SHP77 treated with DMSO at 0.1 percent for 48 hours (cell line): ENCODE measurements around the gene LCLAT1.

Experiments used
- DNase-seq: peaks from one replicate; lab custom pipeline; 2025; lab: John Stamatoyannopoulos, UW

LCLAT1 gene

DNA sequence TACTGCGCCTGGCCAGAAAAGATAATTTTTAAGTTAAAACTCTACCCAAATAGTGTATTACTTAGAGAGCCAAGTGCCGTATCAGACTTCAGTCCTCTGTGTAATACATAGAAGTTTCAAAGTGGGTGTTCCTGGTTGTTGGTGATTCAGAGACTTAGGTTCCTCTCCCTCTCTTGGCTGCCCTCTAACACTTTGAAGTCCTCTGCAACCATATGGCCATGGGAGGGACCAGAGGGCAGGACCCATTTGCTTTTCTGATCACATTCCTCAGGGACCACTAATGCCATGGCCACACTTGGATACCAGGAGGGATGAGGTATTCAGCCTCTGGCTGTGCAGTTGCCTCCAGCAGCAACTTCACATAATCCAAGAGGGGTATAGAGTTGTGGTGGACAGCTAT lies 228.7 kb downstream of the LCLAT1 start:
- no peak for DNase-seq

DNA sequence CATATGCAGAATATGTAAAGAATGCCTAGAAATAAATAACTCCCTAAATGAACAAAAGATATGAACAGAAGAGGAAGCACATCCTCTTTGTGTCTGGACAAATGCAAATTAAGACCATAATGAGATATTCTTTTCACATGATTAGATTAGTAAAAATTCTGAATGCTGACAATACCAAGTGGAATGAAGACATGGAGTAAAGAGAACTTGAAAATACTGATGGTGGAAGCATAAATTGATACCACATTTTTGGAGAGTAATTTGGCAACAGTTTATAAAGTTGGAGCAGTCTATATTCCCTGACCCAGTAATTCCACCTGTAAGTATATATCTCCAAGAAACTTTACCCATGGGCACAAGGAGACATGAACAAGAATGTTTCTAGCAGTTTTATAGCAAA lies 230.2 kb downstream of the LCLAT1 start:
- DNase-seq, result no peak

DNA sequence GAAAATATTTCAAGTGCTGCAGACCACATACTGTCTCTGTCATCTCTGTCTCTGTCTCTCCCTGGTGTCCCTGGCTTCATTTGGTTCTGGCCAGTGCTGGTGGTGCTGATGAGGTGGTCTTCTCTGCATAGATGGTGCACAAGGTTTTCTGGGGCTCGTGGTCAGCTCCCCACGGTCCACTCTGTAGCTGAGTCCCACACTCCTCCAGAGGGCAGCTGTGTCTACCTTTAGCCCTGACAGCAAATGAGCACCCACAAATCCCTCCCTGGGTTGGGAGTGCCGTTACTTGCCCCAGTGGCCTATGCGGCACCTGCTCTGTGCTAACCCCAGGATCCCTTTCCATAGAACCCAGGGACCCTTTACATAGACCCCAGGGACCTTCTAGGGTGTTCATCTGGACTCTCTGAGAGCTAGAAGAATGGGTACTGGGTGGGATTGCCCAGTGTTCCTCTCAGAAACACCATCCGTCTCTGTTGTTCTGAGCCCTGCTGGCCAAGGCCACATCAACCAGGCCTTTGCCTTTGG lies 230.9 kb downstream of the LCLAT1 start:
- no peak for DNase-seq

DNA sequence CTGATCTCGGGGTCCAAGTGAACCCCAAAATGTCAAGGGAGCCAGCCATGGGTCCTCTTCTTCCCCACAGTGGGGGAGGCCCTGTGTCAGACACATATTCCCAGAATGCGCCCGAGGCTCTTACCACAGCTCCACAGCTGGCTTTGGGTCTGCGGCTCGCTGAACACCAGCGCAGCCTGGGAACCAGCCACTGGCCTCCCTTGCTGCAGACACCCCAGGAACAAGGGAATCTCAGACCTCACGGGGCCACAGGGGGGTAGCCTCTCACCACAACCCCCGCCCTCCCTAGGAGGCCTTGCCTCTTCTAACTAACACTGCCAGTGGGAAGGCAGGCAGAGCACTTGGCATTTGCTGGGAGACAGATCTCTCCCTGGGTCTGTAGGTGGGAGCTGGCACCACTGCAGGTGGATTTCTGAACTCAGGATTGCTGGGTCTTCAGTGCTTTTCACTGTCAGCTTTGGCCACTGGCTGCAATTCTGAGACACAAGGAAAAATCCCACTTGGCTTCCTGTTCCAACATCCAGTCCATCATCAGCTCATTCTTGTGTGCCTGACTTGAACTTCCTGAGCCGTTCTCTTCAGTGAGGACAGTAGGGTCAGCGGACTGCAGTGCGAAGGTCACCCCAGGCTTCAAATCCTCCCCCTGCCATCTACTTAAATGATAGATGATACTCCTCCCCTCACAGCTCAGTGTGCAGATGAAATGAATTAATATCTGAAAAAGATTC lies 231.5 kb downstream of the LCLAT1 start:
- no peak for DNase-seq

DNA sequence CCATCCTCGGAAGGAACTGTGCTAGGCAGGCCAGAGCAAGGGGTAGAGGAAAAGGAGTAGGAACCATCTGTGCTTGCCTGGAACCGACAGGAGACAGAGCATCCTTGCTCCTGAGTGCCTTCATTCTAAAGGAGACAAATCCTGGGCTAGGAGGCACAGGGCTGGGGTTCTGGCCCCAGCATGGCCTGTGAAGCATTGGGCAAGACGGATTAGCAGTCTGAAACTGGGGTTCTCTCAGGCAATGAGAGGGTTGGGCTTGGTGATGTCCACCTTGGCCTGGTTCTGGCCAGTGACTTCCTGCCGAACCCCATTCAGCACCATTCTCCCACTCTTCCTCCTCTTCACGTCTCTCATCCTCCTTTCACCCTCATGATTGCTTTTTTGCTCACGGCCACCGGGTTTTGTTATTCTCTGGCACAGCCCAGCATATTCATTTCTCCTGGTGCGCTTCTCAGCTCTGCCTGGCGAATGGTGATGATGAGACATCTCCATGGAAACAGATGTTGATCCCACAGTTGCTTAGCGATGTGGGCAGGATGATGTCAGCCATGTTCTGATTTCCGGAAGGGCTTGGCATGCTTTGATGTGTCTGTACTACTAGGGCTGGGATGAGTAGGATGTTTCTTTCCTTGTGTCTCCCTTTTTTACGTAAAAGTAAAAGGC lies 232.5 kb downstream of the LCLAT1 start:
- DNase-seq, result no peak

DNA sequence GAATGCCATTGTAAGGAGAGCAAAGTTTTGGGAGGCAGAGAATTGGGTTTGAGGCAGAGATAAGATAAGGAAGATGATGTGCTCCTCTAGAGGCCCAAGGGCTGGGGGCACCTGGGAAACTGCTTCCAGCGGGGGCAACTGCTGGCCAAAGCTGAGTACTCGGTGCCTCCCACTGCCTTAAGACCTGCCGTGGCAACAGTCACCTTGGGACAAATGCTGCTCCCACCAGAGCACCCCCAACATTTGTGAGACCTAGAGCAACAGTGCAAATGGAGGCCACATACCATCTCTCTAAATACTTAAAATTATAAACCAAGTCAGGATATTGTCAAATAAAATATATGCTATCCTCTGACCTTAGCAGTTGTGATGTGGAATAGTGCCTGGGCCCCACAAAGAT lies 233.1 kb downstream of the LCLAT1 start:
- DNase-seq, result no peak

DNA sequence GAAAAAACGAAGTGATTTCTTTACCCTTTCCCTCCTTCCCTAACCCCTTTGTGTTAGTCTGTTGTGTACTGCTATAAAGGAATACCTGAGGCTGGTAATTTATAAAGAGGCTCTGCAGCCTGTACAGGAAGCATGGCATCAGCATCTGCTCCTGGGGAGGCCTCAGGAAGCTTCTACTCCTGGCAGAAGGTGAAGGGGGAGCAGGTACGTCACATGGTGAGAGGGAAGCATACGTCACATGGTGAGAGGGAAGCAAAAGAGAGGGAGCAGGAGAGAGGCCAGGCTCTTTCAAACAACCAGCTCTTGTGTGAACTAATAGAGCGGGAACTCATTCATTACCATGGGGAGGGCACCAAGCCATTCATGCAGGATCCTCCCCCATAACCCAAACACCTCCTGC lies 234.0 kb downstream of the LCLAT1 start:
- no peak for DNase-seq

DNA sequence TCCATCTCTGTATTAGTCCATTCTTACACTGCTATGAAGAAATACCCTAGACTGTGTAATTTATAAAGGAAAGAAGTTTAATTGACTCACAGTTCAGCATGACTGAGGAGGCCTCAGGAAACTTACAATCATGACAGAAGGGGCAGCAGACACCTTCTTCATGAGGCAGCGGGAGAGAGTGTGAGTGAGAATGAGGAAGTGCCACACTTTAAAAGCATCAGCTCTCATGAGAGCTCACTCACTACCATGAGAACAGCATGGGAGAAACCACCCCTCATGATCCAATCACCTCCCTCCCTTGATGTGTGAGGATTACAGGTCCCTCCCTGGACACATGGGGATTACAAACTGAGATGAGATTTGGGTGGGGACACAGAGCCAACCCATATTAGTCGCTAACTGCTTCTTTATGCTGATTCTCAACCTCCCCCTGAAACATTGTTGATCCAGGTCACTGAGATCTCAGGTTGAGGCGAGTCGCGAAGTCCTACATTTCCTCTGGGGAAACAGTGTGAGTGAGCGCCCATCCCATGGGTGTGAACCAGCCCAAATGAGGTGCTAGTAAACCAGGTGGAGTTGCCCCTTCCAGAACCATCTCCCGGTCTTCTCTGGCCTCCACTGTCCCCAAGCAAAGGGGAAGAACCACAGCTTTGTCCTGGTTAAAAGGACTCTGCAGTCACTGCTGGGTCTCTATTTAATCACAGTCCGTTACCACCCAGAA lies 236.3 kb downstream of the LCLAT1 start:
- no peak for DNase-seq

DNA sequence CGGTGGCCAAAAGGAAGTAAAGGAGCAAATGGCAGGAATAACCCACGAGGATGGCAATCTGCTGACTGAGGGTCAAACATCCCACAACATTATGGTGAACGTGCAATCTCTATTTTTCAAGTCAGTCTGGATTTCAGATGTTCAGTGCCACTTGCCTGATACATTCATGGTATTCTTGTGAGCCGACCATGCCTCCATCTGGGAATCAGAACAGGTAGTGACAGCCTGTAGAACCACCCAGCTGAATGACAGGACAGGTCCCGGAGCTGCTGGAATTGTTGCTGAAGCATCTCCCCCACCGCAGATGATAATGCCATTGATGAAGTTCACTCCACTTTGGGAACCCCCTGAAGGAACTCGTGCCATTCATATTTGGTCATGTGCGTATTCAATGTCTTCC lies 237.0 kb downstream of the LCLAT1 start:
- DNase-seq, result no peak

DNA sequence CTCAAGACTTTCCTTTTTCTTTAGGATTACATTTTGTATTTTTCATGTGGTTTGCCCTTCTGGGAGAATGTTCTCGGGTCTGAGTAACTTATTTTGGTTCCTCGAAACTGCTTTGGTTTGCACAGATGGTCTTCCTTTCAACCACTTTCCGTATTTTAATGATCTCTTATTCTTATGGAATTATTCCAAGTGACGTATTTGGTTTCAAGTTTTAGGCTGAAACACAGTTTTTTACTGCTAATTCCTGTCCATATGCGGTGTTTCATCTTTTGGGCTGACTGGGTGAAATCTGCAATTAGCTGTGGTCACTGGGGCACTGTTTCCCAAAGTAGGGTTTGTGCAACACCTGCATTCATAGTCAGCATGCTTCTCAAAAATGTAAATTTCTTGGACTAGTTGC lies 237.5 kb downstream of the LCLAT1 start:
- no peak for DNase-seq

DNA sequence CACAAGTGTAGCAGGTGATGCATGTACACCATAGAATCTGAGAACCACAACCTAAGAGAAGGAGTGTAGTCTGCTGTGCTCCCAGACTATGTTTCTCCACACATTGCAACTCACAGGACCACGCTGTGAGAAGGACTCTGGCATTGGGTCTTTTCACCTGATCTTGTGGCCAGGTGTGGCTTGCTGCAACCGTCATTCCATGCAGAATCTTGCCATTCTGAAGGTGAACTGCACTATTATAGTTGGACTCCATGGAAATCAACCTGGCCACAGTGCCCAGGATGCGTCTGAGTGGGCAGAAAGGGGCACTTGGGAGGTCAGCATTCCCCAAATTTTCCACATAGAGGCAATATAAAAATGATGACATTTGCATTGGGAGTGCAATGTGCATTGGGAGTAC lies 237.9 kb downstream of the LCLAT1 start:
- no peak for DNase-seq

DNA sequence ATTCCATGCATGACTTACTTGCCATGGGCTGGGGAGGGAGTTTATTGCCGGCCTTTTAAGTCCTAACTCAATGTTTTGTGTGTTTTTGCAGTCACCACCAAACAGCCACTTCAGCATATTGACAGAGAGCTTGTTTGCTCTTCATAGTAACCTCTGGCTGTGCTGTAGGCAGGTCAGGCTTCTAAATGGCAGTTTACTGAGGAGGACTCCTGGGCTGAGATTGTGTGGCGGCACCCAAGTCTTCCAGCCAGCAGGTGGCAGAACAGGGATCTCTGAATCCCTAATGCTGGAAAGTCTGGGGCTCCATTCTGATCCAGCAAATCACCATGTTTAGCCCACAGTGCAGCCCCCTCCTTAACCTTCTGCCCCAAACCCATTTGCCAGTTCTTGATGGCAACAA lies 239.0 kb downstream of the LCLAT1 start:
- peak; percentile 52 for DNase-seq

DNA sequence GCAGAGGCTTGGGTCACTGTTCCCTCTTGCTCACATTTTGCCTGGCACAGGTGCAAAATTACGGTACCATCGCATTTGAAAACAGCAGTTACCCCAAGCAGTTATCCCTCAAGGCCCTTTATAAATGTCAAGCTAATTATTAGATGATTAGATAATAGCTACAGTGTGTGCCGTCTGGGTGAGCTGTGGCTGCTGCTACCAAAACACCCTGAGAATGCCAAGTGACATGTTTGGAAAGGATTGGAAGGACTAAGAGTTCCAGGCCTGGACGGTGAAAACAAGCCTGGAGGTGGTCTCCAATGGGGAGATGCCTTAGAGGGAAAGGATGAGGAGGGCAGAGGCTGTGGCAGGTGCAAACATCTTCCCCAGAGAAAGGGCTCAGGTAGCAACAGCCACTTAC lies 239.6 kb downstream of the LCLAT1 start:
- DNase-seq, result no peak

DNA sequence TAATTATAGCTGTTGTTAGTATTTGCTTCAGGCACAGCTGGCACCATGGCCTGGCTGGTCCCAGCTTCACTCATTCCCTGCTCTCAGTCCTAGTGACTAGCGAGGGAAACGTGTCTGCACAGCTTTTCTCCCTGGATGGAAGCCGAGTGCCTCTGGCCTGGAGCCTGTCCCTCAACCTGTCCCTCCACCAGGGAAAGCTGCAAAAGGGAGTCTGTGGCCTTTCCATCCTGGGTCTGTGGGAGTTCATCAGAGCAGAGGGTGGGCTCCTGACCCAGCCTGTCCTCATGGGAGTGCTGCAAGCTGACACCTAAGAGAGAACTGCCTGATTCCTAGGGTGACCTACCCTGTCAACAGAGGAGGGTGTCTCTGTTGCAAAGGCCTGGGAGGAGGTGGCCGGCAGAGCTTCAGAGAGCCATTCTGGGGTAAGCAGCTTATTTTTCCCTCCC lies 241.9 kb downstream of the LCLAT1 start:
- no peak for DNase-seq

DNA sequence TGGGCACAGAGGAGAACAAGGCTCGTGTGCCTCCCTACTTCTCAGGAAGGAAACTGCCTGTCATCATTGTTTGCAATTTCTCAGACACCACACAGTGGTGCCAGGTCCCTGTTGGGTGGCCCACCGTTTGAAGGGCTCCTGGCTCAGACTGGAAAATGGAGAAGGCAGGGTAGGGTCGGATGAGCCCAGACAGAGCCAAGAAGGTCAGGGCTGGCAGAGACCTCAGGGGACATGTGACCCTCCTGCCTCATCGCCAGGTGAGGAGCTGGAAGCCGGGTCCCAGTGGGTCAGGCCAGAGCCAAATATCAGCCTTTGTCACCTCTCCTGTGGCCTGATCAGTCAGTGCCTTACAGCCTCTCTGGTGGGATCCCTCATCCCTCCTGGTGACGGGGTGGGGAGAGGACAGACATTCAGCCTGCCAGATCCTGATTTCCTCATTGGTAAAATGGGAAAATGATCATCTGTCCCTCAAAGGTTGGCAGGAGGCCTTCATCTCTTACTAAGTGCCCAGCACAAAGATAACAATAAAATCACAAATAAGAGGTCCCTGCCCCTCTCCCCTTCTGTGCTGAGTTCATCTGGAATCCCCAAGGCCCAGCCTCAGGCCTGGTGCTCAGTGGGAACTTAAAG lies 242.6 kb downstream of the LCLAT1 start:
- no peak for DNase-seq

DNA sequence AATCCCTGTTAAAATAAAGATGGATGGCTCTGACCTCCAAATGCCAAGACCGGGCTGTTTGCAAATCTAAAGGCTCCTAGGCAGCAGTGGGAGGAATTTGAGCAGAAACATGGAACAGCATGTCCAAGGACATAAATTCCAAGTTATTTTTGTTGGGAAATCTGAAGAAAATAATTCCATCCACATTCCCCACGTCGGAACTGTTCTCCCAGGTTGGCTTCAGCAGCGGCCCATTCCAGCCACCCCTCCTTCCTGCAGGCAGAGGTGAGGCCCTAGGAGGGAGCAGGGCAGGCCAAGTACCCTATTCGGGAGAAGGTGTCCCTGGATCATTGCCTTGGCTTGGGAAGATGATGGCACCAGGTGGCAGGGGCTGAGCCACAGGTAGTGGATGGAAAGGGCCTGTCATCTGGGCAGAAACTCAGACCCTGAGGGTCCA lies 243.1 kb downstream of the LCLAT1 start:
- DNase-seq, result no peak

DNA sequence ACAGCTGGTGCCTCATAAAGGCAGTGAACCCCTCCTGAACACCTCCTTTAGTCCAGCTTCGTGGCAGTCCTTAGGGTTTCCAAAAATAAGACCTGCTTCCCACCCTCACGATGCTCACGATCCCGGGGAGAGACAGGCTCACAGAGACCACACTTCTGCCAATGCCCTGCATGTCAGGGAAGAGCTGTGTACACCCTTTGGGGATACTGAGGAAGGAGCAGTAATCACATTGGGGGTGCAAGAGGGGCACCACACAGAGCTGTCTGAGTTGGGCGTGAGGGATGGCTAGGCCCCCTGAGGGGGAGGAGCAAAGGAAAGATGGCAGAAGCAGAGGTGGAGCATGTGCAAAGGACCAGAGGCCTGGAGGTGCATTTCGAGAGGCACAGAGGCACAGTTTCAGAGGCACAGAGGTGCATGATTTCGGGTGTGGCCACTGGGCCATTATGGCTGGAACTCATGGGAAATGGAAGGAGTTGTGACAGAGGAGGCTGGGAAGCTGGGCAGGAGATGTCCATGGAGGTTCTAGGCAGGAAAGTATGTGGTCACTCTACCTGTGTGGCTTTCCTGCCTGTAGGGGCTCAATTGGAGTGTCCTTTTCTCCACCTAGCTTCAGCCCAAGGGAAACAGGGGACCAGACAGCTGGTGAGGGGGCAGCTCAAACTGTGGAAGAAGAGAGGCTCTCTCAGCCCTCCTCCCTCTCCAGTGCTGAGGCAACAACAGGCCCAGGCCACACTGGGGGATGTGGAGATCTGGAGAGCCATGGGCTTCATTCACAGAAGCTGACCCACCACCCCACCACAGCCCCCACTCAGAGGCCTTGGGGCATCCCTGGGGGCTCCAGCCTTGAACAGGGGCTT lies 244.3 kb downstream of the LCLAT1 start:
- no peak for DNase-seq

DNA sequence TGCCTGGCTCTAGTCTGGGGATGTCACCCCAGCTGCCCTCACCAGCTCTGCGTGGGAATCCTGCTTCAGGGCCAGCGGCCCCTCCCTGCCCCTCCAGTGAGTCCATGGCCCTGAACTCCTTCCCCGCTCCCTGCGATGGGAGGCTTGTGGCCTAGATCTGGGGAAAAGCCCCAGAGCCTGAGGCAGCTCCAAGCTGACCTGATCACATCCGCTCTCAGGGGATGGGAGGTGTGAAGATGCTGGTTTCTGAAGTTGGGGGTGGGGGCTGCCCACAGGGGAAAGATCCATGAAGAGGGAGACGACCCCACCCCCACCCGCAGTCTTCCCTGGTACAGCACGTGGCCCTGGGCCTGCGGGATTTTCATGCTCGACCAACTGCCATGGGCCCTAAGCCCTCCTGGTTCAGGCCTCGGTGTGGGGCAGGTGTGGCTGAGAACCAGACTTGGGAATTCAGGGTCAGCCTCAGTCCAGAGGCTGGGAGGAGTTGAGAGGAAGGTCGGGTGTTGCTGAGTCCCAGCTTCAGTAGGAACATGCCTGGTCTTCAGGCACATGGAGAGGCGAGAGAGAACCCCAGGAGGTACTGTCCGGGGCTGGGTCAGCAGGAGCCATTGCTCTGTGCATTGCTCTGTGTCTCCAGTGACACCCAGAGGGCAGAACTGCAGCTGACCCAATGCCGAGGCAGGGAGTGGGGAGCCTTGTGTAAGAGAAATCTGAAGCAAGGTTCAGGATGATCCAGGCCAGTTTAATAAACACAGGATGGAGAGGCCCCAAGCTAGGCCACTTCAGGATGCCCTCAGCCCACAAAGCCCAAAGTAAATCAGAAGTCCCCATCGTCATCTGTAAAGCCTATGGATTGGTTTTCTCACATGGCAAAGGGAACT lies 245.1 kb downstream of the LCLAT1 start:
- DNase-seq, result no peak

DNA sequence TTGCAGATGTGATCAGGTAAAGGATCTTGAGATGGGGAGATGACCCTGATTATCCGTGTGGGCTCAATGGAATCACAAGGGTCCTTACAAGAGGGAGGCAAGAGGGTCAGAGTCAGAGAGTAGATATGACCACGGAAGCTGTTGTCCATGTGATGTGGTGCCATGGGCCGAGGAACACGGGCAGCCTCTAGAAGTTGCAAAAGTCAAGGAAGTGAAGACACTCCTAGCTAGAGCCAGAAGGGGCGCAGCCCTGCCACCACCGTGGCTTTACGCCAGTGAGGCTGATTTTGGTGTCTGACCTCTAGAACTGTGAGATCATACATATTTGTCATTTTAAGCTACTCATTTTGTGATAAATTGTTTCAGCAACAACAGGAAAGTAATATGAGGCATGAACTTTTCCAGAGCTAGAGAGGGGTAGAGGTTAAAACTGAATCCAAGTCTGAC lies 245.8 kb downstream of the LCLAT1 start:
- no peak for DNase-seq
